RPMI7951 (cell line): ENCODE results near the gene FGFBP1. TPM values are rescaled to one million over a fixed set of nuclear protein-coding genes. Genes with fewer than 3 reads are reported as not detected.

Experiments used
- DNase-seq: peaks from one replicate; pipeline ENCODE4 v3.0.0-alpha.2; 2012; ENCODE audit warnings: low read depth
- total RNA-seq: library from RNA; depleted of rRNA; stranded (reverse); fragments of >200 nt; shearing (Covaris generic); gene quantifications from 2 replicates; pipeline ENCODE4 v1.2.3, GENCODE V29; 2014; rRNA removed

Gene FGFBP1
- total RNA-seq, 1 experiment from 2014 or later = not detected

DNA sequence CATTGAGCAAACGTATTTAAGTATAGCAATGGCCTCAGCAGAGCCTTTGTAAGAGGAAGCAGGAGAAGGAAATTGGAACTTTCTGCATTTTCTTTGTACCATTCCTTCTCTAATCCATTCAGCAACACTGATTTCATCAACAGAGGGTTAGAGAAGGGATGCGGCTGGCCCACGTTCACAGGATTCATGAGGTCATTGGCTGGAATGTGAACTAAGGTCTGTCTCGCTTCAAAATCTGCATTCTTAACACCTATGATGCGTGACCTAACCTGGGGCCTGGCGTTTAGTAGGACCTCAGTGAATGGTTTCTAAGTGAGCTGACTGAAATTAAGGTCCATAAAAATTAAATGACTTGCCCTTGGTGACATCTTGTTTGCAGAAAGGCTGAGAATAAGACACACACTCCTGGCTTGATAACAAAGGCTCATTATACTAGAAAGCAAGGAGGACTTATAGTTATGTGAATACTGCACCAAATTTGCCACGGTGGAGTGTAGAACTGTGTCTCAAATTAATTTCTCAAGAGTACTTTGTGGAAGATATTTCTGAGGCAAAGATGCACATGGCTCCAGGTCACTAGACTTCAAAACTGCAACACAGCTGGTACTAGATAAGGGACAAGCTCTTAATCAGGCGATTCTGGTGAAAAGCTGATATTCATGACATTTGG, 25.4 kb downstream of the FGFBP1 start:
- DNase-seq = peak; percentile 50

DNA sequence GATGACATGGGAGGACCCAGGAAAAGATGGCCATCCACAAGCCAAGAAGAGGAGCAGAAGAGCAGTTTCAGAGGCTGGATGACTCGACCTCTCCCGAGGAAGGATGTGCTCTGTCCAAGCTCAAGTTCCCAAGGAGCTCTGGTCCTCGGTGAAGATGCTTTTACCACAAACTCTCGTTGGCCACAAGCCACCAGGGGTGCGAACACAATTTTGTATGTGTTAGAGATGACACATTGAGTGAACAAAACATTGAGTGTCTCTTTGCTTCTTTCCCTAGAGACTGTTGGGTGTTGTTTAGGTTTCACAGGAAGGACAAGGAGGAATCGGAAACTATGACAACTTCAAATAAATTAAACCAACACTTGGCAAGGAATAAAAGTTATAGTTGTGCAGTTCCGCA, 26.3 kb downstream of the FGFBP1 start:
- DNase-seq = no peak

DNA sequence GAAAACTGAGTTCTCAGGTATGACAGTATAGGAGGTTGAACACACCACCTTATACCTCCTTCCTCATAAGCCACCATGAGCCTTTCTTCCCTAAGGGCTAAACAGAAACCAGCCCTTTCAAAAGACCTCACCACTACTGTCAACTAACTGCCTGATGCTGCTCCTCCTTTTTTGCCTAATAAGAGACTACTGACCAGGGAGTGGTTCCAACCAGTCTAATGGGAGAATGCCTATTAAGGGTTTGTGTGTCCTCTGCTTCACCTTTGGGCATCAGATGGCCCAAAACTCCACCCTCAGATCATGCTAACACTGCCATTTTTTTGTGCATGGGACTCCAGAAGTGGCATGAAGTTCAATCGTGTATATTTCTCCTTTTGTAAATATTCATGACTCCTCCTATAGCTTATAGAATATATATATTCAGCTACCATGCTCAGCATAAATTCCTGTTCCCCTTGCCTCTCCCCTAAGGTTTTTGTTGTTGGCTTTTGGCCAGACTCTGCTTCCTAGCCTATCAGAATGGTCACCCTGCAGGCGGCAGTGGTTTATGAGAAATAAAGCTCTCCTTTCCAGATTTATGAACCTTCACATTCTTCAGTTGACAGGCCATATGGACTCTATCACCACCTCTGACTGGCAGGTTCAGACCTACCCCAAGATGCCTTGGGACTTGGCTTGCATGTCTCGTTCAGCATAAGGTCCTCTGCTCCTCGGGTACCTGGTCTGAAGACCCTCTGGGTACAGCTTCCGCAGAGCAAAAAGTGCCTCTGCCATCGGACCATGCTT, 28.2 kb downstream of the FGFBP1 start:
- no peak for DNase-seq

DNA sequence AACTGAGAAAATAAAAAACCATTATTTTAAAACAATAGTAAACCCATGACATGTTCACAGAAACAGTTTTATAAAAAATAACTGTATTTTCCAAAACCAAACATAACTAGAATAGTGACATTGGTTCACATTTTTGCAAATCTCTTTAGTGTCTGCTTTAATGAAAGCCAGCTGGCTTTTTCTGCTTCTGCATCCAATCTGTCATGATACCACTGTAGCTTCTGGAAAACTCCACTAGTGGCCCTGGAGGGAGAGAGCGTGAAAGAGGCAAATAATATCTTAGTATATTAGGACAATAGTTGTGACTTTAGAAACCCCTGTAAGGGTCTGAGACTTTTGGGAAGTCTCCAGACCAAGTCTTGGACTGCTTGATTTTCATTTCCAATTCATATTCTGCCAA, 31.1 kb downstream of the FGFBP1 start:
- DNase-seq = no peak

DNA sequence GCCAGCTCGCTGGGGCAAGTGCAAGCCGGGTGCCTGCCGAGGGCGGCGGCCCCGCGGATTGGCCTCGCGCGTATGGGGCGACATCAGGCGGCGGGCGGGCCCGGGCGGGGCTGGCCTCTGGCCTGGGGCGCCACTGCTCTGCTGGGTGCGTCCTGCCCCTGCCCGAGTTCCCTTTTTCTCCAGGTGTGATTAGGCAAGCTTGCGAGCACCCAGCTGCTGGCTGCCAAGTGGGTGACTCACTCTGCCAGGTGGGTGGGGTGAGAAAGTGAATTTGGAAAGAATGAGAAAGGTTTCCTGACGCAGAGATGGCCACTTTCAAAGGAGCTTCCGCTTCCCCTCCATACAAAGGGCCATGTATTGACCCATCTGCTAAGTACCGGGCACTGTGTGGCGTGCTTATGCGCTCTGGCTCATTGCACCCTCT, 32.5 kb downstream of the FGFBP1 start:
- DNase-seq = no peak

DNA sequence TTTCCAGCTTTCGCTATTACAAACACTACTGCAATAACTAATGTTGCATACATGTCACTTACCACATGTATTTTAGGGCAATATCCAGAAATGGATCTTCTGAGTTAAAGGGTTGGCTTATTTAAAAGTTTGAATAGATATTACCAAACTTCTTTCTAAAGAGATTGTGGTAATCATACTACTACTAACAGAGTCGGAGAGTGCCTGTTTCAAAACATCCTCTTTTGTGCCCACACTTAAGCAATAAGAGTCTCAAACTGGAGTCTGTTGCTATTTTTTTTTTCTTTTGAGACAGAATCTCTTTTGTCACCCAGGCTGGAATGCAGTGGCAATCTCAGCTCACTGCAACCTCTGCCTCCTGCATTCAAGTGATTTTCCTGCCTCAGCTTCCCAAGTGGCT, 35.8 kb downstream of the FGFBP1 start:
- no peak for DNase-seq

DNA sequence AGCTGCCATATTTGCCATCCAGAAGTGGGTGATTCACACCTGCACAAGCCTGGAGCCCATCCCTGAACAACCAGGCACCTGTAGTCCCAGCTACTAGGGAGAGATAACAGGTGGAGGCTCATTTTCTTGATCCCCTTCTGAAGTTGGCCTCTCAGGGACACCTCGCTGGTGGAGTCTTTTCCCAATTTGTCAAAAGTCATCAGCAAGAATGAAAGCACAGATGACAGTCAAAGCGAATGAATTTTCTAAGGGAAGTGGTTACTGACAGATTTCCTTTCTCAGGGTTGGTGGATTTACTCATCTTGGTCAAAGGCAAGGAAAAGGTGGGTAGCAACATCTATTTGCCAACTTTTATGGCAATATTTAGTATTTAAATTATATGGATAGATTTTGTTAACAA, 36.5 kb downstream of the FGFBP1 start:
- no peak for DNase-seq

DNA sequence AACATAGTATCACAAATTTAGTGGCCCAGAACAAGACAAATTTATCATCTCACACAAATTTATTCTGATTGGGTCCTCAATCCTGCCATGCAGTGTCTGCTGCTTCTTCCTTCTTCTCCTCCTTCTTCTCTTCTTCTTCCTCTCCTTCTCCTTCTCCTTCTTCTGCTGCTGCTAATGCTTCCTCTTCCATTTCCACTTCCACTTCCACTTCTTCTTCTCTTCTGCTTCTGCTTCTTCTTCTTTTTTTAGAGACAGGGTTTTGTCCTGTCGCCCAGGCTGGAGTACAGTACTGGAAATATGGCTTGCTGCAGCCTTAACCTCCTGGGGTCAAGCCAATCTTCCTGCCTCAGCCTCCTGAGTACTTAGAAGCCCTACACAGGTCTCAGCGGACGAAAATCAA, 37.5 kb downstream of the FGFBP1 start:
- no peak for DNase-seq

DNA sequence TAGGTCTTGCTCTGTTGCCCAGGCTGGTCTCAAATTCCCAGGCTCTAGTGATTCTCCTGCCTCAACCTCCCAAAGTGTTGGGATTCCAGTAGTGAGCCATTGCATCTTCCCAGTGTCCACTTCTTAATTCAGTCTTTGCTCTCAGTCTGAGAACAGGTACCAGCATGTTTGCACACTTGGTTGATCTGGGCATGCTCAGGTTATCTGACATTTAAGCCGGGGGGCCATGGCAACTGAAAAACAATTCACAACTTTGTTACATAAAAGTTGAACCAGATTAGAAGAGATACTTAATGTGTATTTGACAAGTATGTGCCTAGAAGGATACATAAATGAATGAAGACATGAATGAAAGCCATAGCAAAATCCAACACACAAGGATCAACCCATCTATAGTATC, 39.0 kb downstream of the FGFBP1 start:
- no peak for DNase-seq

DNA sequence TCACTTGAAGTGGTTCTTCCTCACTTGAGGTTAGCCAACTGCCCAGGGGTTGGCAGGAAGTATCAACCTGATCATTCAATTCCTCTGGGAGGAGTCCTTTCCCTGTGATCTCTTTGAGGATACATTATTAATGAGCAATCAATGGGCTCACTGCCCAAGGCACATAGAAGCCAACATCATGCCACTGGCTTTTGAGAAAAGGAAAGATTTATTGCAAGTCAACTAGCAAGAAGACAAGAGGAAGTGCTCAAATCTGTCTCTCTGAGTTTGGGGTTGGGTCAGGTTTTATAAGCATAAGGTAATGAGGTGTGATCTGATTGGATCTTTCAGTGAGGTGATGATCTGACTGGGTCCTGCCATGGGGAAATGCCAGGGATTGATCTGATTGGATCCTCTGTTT, 39.6 kb downstream of the FGFBP1 start:
- DNase-seq = no peak

DNA sequence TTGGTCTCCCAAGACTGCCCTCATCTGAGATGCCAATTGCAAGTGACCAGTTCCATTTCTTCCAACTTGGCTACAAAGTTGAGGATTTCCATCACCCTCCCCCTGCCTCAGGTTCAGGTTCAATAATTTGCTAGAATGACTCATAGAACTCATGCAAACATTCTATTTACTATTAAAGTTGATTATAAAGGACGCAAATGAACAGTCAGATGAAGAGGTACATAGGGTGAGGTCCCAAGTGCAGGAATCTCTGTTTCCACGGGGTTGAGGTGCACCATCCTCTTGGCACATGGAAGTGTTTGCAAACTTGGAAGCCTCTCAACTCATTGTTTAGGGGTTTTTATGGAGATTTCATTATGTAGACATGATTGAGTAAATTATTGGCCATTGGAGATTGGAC, 41.0 kb downstream of the FGFBP1 start:
- no peak for DNase-seq

DNA sequence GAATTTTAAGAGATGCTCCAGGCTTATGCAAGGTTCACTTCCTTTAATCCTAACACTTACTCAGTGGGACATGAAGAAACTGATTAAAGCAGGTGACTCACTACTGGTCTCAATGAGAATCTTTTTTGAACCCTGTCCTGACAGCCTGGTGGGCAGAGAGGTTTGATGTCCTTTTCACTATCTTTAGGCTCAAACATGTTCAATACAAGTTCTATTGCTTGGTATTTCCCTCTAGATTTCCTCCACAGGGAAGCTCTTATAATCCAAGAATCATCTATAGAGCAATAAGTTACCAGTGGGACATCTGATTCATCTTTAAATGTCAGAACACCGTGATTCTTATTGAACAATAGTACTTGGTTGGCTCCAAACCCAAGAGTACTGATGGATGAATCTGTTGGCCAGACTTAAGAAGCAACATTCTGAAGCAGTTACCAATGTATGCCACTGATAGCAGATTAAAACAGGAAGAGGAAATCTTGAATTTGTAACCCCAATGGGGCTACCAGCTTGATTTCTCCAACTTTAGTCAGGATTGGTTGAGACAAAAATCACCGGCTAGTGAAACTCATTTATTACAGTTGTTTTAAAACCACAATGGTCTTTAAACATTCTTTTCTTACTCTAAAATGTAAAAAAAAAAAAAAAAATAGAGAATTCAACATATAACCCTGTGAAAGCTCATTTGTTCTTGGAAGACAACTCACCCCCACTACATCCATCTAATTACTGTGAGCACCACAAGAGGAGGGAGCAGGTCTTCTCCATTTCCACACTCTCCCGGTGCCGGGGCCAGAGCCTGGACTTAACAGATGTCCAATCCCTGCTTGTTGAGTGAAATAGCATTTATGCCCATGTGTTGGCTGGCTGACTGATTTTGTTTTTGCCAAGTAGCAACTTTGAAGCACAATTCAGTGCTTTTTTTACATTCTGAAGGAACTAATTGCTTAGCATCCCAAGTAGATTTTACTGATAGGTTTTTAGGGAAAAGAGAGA, 43.3 kb downstream of the FGFBP1 start:
- DNase-seq = peak; percentile 29

DNA sequence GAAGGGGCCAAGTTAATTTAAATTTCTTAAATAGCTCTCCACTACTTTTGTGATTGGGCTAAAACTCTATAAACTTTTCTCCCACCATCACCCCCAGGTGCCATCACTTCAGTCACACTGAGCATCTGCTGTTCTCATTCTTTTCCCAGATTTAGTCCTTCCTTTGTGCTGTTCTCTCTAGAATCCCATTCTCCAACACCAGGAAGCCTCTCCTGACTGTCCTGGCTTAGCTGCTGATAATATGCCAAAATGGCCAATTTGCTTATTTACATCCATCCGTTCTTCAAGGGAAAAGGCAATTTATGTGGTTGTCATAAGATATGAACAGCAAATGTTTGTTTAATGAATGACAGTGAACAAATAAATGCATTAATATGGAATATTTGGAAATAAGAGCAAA, 44.1 kb downstream of the FGFBP1 start:
- DNase-seq = no peak

DNA sequence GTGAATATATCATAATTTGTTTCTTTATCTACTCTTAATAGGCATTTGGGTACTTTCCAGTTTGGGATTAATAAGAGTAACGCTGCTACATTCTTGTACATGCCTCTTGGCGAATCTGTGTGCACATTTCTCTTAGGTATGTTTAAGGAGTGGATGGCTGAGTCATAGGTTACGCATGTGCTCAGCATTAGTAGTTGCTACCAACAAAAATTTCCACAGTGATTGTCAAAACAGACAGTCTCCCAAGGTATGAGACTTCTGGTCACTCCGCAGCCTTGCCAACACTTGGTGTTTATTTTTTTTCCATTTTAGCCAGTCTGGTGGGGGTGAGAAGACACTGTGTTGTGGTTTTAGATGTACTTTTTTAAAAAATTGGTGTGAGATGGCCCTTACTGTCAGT, 44.6 kb downstream of the FGFBP1 start:
- DNase-seq = peak; percentile 97

DNA sequence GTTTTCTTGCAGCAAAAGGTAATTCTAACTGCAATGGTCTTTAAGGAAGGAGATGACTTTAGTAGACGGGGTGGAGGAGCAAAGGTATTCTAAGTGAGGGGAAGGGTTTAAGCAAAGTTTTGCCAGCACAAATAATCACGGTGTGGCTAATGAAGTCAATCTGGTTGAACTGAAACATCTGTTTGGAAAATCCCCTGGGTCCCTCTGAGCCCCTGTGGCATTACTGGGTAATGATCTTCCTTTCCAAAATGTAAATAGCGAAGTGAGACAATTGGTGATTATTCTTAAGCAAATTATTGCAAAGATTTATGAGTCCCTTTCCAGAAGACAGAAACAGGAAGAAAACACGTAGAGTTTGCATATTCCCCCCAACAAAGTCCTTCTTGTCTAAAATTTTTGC, 47.2 kb downstream of the FGFBP1 start:
- DNase-seq = no peak

DNA sequence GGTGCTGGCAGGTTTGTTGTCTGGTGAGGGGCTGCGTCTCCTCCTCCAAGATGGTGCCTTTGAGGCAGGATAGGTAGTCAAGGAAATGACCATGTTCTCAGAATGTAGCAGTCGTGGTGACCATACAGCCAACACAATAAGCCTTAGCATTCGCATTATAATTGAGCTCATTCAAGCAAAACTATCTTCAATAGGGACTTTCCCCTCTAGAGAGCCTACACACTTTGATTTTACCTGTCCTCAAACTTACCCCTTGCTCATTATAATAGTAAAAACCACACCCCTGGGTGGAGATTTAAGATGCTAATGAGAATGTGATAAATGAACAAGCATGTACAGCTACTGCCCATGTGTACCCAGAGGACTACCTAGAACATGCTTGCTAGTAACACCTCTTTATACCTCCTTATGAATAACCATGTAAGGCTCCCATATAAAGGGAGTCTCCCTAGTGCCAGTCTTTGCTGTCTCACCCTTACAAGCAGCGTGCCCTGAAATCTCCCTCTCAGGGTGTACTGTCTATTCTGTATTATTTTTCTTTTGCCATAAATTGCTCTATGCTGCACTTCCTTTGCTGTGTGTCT, 48.2 kb downstream of the FGFBP1 start:
- no peak for DNase-seq

DNA sequence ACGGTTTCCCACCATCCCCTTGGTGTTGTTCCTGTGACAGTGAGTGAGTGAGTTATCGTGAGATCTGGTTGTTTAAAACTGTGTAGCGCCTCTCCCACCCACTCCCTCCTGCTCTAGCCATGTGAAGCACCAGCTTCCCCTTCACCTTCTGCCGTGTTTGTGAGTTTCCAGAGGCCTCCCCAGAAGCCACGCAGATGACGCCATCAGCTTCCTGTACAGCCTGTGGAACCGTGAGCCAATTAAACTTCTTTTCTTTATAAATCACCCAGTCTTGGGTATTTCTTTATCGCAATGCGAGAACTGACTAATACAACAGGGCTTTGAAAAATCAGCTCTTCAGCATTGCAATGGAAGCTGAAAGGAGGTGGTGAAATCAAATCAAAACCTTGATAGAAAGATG, 50.0 kb downstream of the FGFBP1 start:
- DNase-seq = no peak

Other genes starting within 250 kb of the FGFBP1 start
- 15.3 and 21.2 TPM in 2 replicates for gene BST1, start 235.7 kb downstream of the FGFBP1 start, total RNA-seq
- 0.10 and 0.12 TPM in 2 replicates for gene CD38, start 160.4 kb downstream of the FGFBP1 start, total RNA-seq
- gene FGFBP2, start 24.4 kb upstream of the FGFBP1 start, total RNA-seq = 0.20 TPM in 1 of 2 replicates, not detected in the other
- 0.12 TPM in 1 of 2 replicates, not detected in the other for gene PROM1, start 145.3 kb upstream of the FGFBP1 start, total RNA-seq